NCI-H2081 (cell line): ENCODE data around the gene DNAH6.

Experiments used
- DNase-seq, 2 experiments: peaks; one replicate each; lab custom pipeline; 2025; lab: John Stamatoyannopoulos, UW

DNAH6 gene

GRCh38 chr2:84631985-84632384 is 115.7 kb downstream of the DNAH6 start:
- DNase-seq, result no peak

GRCh38 chr2:84636080-84636971 is 120.0 kb downstream of the DNAH6 start:
- DNase-seq, result no peak

GRCh38 chr2:84639751-84640150 is 123.5 kb downstream of the DNAH6 start:
- DNase-seq, result no peak

GRCh38 chr2:84640411-84640810 is 124.1 kb downstream of the DNAH6 start:
- DNase-seq, result no peak

GRCh38 chr2:84641021-84641420 is 124.7 kb downstream of the DNAH6 start:
- no peak for DNase-seq

GRCh38 chr2:84643991-84644390 is 127.7 kb downstream of the DNAH6 start:
- no peak for DNase-seq

- no peak for DNase-seq
Measured at GRCh38 chr2:84646514-84646913, 130.2 kb downstream of the DNAH6 start.

- no peak for DNase-seq
Measured at GRCh38 chr2:84647267-84647666, 131.0 kb downstream of the DNAH6 start.

- no peak for DNase-seq
Measured at GRCh38 chr2:84649058-84649457, 132.8 kb downstream of the DNAH6 start.

GRCh38 chr2:84649487-84650142 is 133.3 kb downstream of the DNAH6 start:
- no peak for DNase-seq

GRCh38 chr2:84652431-84652830 is 136.1 kb downstream of the DNAH6 start:
- DNase-seq, result no peak

GRCh38 chr2:84653302-84653701 is 137.0 kb downstream of the DNAH6 start:
- DNase-seq, result no peak

GRCh38 chr2:84654414-84654813 is 138.1 kb downstream of the DNAH6 start:
- no peak for DNase-seq

GRCh38 chr2:84669122-84669521 is 152.8 kb downstream of the DNAH6 start:
- DNase-seq, result no peak

GRCh38 chr2:84674099-84674498 is 157.8 kb downstream of the DNAH6 start:
- no peak for DNase-seq

GRCh38 chr2:84674586-84674985 is 158.3 kb downstream of the DNAH6 start:
- DNase-seq, result no peak

- no peak for DNase-seq
Measured at GRCh38 chr2:84676295-84676694, 160.0 kb downstream of the DNAH6 start.

- no peak for DNase-seq
Measured at GRCh38 chr2:84678214-84678613, 161.9 kb downstream of the DNAH6 start.

GRCh38 chr2:84686783-84687476 is 170.6 kb downstream of the DNAH6 start:
- DNase-seq, result no peak

- no peak for DNase-seq
Measured at GRCh38 chr2:84687498-84688149, 171.3 kb downstream of the DNAH6 start.

GRCh38 chr2:84690225-84690624 is 173.9 kb downstream of the DNAH6 start:
- no peak for DNase-seq

- DNase-seq, result no peak
Measured at GRCh38 chr2:84694088-84694622, 177.9 kb downstream of the DNAH6 start.
